WERI-Rb-1 (cell line): ENCODE measurements around the gene CALHM5.
A peak's percentile ranks its signal among the peaks of the same experiment; 100 is the strongest.

Source experiments
- DNase-seq: peaks from one replicate; pipeline ENCODE4 v3.0.0-alpha.2; 2020
- H3K27ac ChIP-seq: fragments of 250-450 bp; sonication (Bioruptor Pico); 2 replicates; pipeline ENCODE4 v1.5.1; 2020; ENCODE audit warnings: mild to moderate bottlenecking, moderate library complexity
- H3K27me3 ChIP-seq: fragments of 250-450 bp; sonication (Bioruptor Pico); 2 replicates; pipeline ENCODE4 v1.5.1; 2021; ENCODE audit warnings: mild to moderate bottlenecking, low read depth, moderate library complexity; ENCODE audit not compliant: insufficient read depth, severe bottlenecking
- H3K36me3 ChIP-seq: fragments of 250-450 bp; sonication (Bioruptor Pico); 2 replicates; pipeline ENCODE4 v1.5.1; 2020; ENCODE audit warnings: mild to moderate bottlenecking, moderate library complexity
- H3K4me3 ChIP-seq: 2 replicates; pipeline ENCODE4 v1.5.1; 2011; ENCODE audit warnings: low read depth, mild to moderate bottlenecking, control low read depth, low read length
- H3K9me3 ChIP-seq: fragments of 250-450 bp; sonication (Bioruptor Pico); 2 replicates; pipeline ENCODE4 v1.5.1; 2021; ENCODE audit warnings: mild to moderate bottlenecking, moderate library complexity; ENCODE audit not compliant: severe bottlenecking
- CTCF ChIP-seq: IDR thresholded peaks from 2 replicates; pipeline ENCODE4 v1.5.1; 2011; ENCODE audit warnings: low read depth, mild to moderate bottlenecking, control low read depth, inconsistent platforms, low read length

Gene CALHM5

GRCh38 chr6:116570856-116571682, 59.6 kb downstream of the CALHM5 start, which contains the start of gene RWDD1:
TSS of gene RWDD1 (plus strand) at chr6:116571504. CDS start at chr6:116571583, 79 bp downstream.
- Histone ChIP-seq H3K4me3 (peak within 1 kb of the TSS; percentile 79), H3K9me3 (no peaks in the 10 kb centered on the region), H3K27me3 (no peaks in the 10 kb centered on the region), H3K36me3 (peaks cover 30% of the 10 kb centered on the region), H3K27ac (peak within 1 kb of the TSS; percentile 94)
- 0 out of 2 replicates have a peak, but pooled peaks have one; percentile 10 for TF ChIP-seq CTCF
- DNase-seq = peak; percentile 99

GRCh38 chr6:116571683-116572000, 60.2 kb downstream of the CALHM5 start:
- Histone ChIP-seq H3K9me3 (no peaks in the 10 kb centered on the region), H3K27me3 (no peaks in the 10 kb centered on the region), H3K4me3 (peak overlapping the region; percentile 79), H3K36me3 (peaks cover 35% of the 10 kb centered on the region), H3K27ac (peak overlapping the region; percentile 94)
- DNase-seq = no peak
- TF ChIP-seq CTCF = no peak

GRCh38 chr6:116572162-116572561, 60.7 kb downstream of the CALHM5 start:
- peak; percentile 45 for DNase-seq
- TF ChIP-seq CTCF = no peak
- Histone ChIP-seq H3K27ac (peak overlapping the region; percentile 94), H3K36me3 (peaks cover 39% of the 10 kb centered on the region), H3K27me3 (no peaks in the 10 kb centered on the region), H3K4me3 (peak overlapping the region; percentile 79), H3K9me3 (no peaks in the 10 kb centered on the region)
